CD4-positive, alpha-beta T cell treated with Interleukin-17A for 4 hours (primary cell): ENCODE data around the gene NUDT14.

Source experiments
- DNase-seq: peaks from one replicate; pipeline ENCODE4 v3.0.0-alpha.2; 2020; ENCODE audit warnings: mixed read lengths

NUDT14 gene

DNA sequence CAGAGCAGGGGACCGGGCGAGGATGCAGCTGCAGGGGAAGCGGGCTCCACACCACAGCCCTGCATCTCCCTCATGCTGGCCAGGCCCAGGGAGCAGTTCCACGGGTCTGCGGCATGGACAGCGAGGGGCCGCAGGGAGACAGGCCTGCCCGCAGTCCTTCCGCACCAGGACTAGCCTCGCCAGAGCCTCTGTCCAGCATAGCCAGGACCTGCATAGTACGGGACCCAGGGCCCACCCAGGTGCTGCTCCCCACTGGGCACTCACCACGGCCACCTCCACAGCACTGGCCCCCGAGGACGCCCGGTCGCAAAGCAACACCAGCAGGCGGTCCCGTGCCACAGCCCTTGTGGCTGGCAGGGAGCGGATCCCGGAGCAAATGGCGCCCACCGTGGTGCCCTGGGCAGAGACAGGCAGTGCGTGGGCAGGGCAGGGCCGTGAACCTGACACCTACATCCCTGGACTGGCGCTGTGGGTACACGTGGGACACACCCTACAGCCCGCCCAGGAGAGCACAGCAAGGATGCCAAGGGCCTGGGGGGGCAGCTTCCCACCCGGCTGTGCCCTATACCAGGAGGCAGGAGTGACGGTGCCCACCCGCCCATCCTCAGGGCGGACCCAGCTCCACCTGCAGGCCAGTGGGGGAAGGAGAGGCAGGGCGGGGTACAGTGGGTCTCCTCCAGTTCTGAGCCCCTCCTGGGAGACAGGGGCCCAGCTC, 36.3 kb downstream of the NUDT14 start:
- DNase-seq = no peak

DNA sequence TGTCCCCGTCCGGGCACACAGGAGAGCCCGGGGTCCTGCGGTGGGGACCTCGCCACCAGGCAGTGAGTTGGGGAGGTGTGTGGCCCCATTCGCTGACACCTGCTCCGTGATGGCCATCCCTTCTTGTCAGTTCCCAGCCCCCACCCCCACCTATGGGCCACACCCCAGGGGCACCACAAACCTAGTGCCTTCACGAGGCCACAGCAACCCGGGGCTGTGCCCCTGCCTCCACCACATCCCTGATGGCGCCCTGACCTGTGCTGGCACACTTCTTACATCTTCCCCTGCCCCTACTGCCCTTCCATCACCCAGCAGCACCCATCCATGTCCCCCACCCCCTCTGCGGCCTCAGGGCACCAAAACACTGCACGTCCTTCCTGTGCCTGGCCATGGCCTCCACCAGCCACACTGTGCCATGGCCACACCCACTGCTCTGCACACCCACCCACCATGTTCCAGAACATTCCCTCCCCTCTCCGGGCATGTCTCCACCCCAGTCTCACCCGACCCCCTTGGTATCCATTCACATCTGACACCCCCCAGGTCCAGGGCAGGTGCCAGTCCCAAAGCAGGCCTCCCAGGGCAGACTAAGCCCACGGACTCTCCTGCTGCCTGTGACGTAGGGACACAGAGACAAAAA, 37.0 kb downstream of the NUDT14 start:
- DNase-seq = no peak

DNA sequence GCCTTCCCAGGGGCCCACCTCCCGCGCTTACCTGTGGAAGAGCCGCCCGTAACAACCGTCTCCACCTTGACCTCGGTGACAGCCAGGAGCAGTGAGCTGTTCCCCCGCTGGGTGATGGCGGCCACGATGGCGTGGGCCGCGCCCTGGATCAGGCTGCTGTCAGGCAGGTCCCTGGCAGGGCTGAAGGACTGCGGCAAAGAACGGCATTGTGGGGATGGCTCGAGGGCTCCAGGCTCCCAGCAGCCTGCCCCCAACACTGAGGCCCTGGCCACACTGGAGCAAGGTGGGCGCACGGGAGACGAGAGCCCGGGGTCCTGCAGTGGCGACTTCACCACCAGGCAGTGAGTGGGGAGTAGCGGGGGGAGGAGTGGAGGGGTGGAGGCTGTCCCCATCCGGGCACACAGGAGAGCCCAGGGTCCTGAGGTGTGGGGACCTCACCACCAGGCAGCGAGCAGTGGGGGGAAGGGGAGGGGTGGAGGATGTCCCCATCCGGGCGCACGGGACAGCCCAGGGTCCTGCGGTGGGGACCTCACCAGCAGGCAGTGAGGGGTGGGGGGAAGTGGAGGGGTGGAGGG, 37.6 kb downstream of the NUDT14 start:
- no peak for DNase-seq

DNA sequence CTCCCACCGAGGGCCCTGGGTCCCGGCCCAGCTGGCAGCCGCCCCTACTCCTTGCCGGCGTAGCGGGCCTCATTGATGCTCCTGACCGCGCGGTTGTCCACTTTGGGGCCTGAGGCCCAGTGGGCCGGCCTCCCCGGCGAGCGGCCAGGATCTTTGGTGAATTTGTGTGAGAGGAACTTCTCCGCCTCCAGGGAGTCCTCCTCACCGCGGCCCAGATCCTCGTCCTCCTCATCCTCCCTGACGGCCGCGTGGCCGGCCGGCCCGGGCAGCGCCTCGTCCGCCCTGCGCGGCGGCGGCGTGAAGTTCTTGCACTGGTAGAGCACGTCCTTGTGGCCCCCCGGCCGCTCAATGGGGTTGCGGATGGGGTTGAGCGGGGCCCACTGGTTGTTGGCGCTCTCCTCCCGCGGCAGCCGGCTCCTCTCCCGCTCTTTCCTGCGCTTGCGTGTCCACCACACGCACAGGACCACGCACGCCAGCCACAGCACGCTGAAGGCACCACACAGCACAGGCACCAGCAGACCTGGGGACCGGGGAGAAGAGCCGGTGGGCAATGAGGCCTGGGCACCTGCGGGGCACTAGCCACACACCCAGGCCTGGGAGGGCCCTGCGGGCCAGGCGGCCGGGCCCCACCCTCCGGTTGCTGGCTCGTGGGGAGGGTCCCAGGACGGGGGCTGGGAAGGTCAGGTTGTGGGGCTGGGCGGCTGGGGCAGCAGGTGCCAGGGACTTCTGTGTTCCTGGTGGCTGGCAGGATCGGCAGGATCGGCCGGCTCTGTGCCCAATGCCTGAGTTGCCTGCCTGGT, 38.3 kb downstream of the NUDT14 start:
- DNase-seq = no peak

DNA sequence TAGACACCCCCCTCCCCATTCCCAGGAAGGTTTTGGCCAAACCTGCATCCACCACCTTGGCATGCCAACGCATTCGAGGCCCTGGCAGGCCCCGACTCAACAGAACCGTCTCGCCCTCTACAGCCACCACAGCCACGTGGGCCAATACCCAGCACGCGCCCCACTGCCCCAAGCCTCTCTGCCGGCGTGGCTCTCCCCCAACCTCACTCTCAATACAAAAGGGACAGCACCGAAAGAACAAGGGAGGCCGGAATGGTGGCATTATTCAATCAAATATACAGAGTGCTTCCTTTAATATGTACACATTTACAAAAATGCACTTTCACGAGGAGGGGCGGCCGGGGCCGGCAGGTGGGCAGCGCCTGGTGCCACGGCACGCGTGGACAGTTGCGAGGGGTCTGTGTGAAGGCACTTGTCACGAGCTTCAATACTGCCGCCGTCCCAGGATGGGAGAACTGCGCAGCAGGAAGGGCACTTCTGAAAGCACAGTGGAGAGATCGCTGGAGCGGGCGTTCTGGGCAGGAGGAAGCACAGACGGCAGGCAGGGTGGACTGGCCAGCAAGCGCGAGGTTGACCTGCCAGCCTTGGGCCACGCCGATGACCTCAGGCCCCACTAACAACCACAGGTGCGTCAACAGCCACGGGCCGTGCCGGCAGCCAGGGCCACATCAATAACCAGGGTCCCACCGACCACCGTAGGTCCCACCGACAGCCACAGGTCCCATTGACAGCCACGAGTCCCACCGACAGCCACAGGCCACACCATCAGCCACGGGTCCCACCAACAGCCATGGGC, 39.4 kb downstream of the NUDT14 start:
- no peak for DNase-seq

DNA sequence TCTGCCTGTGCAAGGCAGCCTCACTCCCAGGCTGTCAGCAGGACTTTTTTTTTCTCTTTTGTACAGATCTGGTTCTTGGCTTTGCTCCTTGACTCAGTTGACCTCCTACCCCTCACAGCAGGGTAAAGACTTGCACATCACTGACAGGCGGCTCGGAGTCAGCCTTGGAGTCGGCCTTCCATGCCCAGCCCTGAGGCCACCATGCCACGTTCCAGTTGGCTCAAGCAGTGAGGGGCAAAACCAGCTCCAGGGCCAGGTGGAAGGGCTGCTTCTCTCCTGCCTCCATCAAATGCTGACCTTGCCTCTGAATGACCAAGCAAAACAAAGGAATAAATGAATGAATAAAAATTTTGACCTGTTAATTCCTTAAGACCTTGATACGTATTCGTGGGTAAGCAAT, 40.1 kb downstream of the NUDT14 start:
- DNase-seq = no peak

DNA sequence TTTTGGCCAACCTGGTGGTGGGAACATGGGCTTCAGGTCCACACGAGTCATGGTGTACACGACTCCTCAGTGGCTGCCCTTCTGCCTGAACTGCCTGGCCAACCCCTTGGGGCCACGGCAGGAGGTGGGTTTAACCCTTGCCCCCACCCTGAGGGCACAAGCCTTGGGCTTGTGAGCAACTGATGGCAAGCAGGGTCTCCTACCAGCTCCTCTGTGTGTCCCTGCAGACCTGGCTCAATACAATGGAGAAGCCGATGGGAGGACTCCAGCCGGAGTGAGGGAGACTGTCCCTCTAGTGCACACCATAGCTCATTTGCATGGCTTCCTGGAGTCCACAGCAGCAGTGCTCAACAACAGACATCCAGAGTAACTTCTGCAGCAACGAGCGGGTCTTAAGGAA, 40.5 kb downstream of the NUDT14 start:
- DNase-seq = no peak

DNA sequence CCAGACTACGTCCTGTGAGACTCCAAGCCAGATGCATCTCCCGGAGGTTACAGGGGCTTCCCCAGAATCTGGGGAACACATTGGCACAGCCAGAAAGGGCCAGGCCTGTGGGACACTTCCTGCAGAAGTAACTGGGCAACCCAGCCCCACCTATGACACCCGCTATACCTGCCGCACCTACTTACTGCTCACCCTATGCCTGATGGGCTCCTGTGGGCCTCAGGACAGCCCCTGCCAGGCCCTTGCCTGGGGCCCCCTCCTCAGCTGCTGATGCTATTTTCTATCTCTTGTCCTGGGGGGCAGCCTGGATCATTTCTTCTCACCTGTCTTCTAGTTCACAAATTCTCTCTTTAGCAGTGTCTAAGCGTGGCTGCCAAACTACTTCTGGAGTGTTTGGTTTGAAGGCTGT, 41.3 kb downstream of the NUDT14 start:
- no peak for DNase-seq

DNA sequence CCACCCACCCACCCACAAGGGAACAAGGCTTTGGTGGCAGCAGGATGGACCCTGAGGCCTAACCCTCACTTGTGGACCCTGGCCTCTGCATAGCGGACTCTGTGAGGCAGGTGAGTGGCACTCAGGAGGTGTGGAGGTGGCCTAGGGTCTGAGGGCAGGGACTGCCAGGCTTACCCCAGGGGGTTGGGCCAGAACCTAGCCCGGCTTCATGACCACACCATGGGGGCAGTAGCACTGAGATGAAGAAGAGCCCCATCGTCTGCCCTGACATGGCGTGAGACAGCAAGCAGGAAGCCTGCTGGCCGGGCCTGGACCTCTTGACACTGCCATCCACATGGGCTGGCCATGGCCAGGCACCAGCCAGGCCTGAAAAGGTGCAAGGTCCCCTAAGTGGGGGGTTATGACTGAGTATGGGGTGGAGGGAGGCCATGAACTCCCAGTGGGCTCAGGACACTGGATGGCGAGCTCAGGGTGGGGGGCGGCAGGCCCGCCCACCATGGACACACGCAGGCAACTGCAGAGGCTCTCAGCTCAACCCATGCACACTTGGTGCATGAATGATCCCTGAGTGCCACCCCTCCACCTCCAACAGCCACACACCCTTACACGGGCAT, 41.8 kb downstream of the NUDT14 start:
- no peak for DNase-seq

DNA sequence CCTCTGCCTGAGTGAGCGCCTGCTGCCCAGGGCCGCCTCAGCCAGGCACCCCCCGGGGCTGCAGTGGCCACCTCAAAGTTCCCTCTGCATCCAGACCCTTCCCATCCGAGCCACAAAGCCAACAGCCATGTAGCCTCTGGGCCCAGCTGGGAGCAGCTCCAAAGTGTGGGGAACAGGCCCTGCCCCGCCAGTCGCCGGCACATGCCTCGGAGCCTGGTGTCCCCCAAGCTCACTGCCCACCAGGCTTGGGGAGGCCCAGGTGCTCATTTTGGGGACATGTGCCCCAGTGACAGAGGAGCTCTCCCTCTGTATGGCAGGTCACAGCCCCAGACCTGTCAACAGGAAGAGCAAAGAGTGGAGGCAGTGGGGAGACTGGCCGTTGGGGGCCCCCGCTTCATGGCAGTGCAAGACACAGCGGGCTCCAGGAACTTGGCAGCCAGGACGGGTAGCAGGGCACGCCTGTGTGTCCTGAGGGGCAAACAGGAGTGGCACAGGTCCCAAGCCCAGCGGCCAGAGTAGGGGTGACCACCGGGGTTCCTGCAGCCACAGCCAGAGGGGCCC, 42.5 kb downstream of the NUDT14 start:
- DNase-seq = no peak

DNA sequence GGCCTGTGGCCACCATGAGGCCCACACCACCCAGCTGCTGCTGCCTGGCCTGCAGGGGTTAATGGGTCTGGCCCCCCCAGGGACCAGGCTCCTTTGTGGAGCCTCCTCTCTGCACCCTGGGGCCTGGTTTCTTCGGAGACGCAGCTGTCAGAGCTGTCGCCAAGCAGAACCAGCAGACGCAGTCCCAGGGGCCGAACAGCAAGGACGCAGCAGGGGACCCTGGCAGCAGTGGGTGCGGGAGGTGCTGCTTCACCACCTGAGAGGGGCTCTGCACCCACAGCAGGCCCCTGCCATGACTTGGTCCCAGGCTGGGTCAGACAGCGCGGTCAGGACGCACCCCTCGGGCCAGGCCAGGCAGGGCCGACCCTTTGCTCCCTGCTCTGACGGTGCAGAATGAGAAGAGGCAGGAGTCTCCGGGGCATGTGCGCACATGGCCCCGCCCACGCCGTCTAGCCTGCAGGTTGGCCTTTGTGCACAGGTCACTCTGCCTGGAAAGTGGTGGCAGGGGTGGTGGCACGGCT, 43.0 kb downstream of the NUDT14 start:
- no peak for DNase-seq

DNA sequence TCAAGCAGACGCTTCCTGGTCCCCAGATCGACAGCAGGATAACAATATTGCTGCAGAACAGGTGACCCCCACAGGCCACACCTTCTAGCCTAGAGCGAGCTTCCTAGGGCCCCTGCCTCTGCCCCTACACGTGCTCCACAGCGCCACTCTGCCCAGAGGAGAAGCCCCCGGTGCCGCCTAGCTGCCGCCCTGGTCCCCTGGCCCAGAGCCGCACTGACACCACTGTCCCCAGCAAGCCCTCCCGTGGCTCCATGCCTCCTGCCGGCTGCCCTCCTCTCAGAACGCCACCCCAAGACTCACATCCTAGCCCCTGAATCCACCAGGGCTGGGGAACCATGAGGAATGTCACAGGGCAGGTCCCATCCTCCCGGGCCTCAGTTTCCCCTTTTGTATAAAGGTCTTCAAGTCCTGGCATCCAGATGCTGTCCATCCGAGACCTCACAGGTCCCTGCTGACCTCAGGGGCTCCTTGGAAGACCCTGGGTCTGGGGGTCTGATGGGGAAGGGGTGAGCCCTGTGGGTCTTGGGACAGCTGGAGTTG, 43.6 kb downstream of the NUDT14 start:
- DNase-seq = no peak

DNA sequence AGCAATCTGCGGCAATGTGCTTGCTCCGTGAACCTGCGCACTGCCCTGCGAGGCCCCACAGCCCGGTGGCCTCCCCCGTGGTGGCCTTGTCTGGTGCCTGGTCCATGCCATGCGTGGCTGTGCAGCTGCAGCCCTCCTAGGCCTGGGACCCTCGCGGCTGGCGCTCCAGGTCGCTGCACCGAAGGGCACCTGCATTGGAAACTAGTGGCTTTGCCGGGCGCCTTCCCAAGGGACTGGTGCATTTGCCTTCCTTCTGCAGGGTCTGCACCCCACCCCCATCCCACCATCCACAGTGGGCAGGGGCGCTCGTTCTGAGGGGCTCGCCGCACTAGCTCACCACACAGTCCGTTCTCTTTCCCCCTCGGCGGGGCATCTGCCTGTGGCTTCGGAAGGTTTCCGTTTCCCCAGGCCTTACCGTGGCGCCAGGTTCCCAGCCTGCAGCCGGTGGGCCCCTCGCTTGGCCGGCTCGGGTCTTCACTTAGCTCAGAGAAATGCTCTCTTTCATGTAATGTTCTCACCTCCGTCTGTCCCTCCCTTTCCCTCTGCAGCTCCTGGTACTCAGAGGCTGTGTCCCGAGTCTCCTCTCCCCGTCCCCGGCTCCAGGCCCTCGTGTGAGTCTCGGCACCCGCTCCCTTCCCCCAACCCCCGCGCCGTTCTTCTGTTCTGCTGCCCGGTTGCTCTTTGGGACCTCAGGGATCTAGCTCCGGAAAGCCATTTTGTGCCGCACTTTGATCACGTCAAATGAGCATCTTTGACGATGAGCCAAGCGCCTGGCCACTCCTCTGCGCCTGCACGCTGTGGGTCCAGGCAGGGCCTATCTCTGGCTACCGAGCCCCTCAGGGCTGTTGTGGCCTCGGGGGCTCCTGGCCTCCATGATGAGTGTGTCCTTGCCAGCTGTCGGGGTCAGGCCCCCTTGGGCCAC, 44.5 kb downstream of the NUDT14 start:
- no peak for DNase-seq

DNA sequence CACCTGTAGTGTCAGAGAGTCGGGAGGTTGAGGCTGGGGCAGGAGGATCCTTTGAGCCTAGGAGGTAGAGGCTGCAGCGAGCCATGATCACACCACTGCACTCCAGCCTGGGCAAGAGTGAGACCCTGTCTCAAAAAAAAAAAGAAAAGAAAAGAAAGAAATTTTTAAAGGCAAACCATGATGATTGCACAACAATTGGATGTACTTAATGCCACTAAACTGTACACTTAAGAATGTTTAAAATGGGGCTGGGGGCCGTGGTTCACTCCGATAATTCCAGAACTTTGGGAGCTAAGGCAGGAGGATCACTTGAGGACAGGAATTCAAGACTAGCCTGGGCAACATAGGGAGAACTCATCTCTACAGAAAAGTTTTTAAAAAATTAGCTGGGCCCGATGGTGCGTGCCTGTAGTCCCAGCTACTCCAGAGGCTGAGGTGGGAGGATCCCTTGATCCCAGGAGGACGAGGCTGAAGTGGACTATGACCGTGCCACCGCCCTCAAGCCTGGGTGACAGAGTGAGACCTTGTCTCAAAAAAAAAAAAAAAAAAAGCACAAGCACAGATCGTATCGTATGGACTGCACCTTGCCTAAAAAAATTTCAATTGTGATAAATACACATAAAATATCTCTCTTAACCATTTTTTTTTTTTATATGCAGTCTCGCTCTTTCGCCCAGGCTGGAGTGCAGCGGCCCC, 45.3 kb downstream of the NUDT14 start:
- no peak for DNase-seq

DNA sequence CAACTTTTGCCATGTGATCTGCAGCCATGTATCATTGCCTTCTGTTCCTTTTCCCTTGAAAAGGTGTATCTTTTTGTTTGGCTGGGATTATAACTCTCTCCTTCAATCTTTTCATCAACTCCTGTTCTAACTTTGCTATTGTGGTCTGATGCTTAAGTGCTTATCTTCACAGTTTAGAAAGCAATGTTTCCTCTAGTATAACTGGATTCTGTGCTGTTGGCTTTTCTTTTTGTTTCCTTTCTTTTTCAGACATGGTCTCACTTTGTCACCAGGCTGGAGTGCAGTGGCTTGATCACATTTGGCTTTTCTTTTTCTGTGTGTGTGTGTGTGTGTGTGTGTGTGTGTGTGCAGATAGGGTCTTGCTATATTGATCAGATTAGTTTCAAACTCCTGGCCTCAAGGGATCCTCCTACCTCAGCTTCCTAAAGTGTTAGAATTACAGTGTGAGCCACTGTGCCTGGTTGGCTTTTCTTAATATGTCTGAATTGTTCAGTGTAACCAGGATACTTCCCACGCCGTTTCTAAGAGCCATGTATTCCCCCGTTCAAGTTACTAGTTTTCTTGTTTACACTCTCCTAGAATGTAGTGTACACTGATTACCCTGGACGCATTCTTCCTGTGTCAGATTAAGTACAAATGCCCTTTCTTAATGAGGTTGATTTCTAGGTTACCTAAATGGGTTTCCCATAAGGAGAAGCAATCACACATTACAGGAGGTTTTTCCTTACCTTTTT, 48.0 kb downstream of the NUDT14 start:
- no peak for DNase-seq

DNA sequence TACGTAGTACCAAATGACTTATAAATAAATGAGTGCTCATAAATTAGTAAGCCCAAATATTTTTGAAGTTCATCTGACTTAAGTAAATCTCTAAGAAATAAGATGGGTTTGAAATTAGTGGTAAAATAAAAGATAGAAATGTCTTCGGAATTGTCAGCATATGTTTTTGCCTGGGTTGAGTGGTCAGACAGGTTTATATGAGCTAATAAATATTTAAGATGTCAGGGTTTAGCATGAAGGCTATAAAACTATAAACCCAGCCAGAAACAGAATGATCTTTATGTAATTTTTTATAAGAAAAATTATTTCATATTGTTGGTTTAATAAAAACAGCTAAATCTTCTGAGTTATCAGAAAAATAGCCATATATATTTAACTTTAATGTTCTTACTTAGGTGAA, 49.9 kb downstream of the NUDT14 start:
- no peak for DNase-seq

DNA sequence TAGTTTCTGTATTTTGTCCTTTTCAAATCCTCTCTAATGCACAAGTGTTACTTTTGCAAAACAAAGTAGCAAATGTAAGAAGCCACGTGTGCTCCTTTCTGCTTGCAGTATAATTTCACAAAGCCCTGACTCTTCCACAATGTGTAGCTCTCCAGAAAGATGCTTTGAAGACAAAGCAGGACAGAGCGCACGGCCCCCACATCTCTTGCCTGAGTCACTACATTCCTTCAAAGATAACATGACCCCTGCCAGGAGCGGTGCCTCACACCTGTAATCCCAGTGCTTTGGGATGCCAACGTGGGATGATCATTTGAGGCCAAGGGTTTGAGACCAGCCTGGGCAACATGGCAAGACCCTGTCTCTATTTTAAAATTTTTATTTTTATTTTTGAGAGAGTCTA, 53.1 kb downstream of the NUDT14 start:
- no peak for DNase-seq

DNA sequence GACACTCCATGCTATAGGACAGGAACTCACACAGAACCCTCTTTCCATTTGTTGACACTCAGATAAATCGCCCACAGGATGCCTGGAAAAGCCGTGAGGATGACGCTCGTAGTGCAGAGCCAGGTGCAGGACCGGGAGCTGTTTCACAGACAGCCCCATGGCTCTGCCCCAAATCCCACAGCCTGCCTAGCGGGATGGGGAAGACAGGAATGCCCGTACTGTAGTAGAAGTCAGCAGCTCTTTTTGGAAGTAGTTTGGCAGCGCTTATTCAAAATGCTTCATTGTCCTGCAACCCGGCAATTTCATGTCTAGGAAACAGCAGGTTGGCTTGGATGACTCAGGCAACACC, 54.2 kb downstream of the NUDT14 start:
- DNase-seq = no peak
